GM18868 (cell line): Measurements from ENCODE around the gene CPSF6.
"Not testable (repeated sequence)": the region's sequence is repeated elsewhere in the genome, so short reads cannot be mapped to it uniquely, and the experiment has no call there.

Source experiments
- ATAC-seq: cut with Tn5 transposase; IDR thresholded peaks from one replicate; pipeline ENCODE4 v1.9.1; 2021; ENCODE audit warnings: mild to moderate bottlenecking, moderate library complexity; ENCODE audit not compliant: unreplicated experiment

The CPSF6 gene, protein sequence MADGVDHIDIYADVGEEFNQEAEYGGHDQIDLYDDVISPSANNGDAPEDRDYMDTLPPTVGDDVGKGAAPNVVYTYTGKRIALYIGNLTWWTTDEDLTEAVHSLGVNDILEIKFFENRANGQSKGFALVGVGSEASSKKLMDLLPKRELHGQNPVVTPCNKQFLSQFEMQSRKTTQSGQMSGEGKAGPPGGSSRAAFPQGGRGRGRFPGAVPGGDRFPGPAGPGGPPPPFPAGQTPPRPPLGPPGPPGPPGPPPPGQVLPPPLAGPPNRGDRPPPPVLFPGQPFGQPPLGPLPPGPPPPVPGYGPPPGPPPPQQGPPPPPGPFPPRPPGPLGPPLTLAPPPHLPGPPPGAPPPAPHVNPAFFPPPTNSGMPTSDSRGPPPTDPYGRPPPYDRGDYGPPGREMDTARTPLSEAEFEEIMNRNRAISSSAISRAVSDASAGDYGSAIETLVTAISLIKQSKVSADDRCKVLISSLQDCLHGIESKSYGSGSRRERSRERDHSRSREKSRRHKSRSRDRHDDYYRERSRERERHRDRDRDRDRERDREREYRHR

DNA sequence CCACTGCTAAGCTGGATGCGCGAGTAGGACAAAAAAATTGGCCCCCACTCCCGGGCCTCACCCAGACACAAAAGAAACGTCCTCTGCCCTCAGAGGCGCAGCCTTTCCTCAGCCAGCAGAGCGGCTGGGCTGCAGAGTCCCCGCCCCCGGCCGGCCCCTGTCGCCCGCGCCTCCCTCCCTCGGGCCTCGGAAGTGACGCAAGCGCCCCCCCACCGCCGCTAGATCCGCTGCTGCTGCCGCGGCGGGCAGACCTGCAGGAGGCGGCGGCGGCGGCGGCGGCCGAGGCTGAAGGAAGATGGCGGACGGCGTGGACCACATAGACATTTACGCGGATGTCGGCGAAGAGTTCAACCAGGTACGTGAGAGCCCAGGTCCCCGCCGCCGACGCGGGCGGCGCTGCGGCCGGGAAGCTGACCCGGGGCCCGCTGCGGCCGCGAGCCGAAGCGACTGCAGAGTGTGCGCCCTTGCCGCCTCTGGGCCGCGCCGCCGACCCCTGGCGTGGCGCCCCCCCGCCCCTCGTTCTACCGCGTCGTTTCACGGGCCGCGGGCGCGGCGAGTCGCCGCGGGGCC lies at the start of gene CPSF6:
Gene CPSF6, plus strand, starts transcription at position 218 of the 570 bp plus-strand sequence. Its CDS starts 78 bp downstream, at position 296.
- ATAC-seq: peak; percentile 91

DNA sequence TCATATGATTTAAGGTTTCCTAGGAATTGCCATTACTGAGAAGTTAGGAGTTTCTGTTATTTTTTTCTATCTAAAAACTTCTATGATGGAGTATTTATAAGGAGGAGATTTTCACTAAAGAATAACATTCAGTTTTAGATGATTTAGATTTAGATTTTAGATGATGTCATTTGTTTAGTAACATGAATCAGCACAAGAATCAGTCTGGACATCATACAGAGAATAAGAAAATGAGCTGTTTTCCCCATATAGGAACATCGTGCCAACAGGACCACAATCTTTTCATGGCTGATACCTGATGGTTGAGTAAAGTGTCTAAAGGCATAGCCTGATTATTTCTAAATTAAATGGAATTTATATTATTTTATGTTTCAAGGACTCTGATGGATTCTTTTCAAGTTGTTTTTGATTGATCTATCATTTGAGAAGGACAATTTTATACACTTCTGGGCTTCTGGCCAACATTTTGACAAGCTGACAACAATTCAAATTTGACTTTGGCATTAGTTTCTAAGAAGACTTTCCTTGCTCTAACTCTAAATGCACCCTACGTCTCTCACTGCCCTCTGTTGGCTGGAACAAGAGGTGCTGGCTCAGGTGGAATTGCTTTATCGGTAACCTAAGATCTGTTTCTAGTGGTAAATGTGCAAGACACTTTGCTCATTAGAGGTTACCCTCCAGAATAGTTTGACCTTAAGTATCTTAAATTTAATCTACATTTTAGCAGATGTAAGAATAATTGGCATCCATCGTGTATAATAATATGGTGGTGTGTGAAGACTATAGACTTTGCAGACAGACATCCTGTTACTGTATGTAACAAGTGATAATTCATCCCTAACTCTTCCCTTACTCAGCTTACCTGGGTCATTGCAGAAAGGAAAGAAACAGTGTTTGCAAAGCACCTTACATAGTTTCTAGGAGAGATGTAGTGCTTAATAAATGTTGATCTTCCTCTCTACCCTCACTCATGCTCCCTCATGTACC lies 42.8 kb upstream of the CPSF6 start:
- ATAC-seq: no peak

DNA sequence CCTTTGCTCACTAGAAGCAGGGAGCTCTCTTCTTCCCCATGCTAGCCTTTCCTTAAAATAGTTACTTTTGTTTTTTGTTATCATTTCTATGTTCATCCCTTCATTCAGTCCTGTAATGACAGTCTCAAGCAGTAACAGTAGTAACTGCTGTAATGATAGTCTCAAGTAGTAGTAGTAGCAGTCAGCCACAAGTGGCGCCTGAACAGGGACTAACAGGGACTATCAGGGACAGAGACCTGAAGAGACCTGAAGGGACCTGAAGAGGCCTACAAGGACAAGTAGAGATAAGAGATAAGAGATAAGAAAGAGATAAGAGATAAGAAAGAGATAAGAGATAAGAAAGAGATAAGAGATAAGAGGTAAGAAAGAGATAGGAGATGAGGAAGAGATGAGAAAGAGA lies 39.4 kb upstream of the CPSF6 start:
- not testable (repeated sequence) for ATAC-seq

DNA sequence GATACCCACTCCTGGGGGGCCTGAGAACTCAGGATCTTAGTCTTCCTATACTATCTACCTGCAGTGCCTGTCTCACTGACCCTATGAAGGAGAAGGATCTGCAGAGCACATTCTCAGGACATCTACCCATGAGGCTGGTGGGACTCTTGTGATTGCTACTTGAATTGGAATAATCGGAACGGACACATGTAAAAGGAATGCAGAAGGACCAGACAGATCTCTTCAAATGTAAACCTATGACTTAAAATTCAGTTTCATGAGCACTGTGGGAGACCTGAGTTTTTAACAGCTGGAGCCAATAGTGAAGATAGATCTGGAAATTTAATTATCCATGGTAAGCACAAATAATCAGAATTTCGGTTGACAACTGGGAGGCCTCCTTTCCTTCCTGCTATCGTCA lies 35.2 kb upstream of the CPSF6 start:
- no peak for ATAC-seq

DNA sequence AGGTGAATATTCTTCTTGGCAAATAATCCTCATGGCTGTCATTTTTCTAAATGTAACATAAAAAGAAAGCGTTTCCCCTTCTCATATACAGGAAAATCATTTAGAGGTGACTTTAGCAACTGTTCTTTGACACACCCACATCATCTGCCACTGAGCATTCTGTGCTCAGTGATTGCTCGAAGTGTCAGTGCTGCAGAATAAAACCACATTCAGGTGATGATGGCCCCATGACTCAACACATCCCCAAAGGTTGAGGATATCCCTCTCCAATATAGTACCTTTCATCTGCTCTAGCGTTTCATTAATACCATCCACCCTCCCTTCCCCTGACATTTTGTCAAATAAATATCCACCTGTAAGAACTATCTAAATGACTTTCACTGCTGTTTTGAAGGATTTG lies 28.7 kb upstream of the CPSF6 start:
- no peak for ATAC-seq

DNA sequence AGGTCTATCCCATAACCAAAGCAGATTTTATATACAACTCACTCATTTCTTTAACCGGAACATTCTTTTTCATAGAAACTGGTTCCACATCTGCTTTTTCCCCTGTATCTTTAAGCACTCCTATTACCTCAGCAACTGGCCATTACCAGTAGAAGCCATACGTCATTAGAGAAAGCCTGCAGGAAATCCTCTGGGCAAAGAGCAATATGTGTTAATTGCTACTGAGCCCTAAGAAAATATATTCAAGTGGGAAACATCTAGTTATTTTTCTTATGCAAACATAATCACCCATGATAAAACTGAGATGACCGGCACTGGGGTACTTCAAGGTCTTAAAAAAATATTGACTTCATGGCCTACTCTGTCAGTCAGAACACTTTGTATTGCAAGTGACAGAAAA lies 28.2 kb upstream of the CPSF6 start:
- no peak for ATAC-seq

DNA sequence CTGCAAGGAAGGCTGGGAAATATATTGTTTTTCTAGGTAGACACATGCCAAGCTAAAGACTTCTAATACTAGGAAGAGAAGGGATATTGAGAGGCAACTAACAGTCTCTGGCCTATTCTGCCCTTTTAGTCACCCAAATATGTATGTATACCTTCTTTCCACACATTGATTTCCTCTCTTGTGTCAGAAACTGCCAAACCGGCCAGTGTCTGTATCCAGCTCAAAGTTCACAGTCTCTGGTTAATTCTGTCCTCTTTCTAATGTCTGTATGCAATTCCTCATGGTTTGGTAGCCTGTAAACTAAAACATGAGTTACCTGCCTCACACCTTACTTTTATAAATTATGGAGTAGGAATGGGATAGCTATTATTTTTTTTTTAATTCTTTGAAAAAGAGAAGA lies 25.2 kb upstream of the CPSF6 start:
- ATAC-seq: no peak

DNA sequence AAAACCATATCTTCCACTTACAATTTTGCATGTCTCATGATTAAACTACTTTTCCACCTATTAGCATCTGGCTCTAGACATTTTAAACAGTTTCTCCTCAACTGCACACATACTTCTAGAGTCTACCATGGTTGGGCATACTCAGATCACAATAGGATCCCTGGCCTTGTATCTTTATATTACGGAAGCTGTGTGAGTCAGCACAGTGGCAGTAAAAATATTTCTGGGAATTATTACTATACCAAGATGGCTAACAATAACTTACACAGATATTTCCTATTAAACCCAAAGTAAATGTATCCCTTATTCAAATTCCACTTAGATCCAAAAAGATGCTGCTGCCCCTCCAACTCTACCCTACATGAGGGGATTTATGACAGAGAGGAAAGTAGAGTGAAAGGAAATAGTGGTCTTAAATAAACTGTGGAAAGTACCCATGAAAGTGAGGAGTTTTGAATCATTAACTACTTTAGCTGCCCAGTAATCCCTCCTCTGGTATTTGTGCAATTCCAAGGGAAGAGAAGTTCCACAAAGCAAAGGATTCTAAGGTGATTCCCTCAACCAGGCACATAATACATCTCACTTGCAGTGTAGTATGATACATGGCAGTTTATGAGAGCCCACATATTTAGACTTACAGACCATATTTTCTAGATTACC lies 14.0 kb upstream of the CPSF6 start:
- ATAC-seq: no peak

DNA sequence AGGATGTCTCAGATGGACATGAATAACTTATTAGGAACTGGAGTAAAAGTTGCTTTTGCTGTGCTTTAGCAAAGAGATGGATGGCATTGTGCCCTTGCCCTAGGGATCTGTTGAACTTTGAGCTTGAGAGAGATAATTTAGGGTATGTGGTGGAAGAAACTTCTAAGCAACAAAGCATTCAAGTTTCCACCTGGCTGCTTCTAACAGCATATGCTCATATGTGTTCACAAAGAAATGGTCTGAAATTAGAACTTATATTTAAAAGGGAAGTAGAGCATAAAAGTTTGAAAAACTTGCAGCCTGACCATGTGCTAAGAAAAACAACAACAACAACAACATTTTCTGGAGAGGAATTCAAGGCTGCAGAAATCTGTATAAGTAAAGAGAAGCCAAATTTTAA lies 7.9 kb upstream of the CPSF6 start:
- ATAC-seq: no peak

DNA sequence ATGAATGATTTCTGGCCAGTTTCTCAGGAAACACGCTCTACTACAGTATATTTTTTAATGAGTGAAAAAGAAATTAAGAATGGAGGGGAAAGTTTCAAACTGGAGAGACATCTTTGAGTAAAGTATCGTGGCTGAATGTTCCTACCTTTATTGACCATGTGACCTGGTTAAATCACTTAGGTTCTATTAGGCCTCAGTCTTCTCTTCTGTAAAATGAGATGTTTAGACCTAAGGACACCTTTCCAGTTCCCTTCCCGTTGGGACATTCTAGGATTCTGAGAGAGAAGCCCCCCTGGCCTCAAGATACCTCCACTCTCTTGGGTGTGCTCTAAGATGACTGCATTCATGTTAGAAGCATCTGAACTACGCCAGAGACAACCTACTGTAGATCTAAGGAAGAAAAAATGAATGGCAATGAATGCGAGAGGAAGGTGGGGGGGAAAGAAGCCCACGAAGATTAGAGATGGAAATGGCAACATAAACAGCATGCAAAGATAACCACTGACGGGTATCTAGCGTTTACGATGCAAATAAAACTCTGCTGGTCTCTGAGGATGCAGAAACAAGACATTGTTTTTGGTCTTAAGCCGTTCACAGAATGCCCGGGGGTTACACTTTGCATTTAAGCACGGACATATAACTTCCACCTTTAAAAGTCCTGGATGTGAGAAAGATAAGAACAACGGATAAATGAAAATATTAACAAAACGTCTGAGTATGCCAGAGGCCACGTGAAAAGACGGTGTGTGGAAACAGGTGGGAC lies 599 bp upstream of the CPSF6 start:
- no peak for ATAC-seq

DNA sequence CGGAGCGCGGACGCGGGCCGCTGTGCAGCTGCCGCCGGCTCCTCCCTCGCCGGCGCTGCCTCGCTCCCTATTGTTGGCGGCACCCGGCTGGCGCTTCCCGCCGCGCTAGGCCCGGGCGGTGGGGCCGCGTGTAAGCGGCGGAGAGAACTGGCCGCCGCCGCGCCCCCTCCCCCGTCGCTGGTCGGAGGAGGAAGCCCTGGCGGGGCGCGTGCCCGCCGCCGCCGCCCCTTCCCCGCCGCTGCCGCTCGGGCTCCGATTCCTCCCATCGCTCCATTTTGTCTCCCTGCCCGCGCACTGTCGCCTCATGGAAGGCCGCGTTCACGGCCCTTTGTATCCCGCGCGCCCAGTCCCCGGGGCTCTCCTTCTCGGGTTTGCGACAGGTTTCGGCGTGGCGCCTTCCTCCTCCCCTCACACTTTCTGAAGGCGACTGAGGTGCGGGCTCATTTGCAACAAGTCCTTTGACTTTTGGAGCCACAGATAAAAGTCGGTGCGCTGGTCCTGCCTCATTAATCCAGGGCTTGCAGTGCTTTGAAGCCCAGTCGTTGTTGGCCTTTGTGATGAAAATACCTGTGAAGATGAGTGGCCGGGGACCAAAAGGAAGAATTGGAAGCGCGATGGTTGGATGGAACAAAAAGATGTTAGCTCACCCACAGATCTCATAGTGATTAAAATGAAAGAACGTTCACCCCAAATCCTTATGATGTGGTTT lies 707 bp downstream of the CPSF6 start:
- ATAC-seq: peak; percentile 20

DNA sequence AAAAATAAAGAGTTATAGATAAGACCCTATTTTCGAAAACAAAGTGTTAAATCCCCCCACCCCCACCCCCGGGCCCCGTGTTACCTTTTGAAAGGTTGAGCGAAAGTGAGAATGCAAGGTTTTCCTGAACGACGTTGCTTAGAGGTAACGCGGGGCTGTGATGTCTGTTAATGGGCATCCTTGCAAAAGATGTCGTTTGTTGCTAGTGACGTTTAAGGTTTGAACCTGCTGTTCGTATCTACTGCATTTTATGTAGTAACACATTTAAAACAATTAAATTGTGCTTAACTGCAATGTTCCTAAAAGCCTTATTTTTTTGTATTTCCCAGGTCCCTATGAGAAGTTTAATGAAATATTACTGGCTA lies 1.2 kb downstream of the CPSF6 start:
- no peak for ATAC-seq

DNA sequence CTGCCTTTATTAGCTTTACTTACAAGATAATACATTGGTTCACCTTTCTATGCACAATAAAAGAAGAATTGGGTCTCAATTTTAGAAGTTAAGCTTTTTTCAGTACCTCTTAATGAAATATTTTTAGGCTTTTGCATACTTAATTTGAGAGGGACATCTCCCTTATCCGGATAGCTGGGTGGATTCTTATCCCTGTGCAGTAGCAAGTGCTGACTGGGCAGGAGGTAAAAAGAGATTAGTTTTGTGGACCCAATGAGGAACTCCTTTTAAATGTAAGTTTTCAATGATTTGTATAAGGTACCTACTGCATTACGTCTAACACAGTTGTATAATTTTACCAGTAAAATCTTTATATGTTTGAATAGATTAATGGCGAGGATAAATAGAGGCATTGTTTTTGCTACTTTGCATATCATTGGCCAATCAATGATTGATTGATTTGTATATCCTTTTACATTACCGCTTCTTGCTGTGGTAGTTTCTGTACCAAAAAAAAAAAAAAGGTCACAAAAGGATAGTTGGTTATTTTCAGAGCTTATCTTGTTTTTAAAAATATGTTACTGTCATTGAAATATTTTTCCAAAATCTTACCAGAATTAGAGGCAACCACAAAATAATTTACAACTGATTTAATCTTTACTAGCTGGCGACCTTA lies 2.2 kb downstream of the CPSF6 start:
- no peak for ATAC-seq

DNA sequence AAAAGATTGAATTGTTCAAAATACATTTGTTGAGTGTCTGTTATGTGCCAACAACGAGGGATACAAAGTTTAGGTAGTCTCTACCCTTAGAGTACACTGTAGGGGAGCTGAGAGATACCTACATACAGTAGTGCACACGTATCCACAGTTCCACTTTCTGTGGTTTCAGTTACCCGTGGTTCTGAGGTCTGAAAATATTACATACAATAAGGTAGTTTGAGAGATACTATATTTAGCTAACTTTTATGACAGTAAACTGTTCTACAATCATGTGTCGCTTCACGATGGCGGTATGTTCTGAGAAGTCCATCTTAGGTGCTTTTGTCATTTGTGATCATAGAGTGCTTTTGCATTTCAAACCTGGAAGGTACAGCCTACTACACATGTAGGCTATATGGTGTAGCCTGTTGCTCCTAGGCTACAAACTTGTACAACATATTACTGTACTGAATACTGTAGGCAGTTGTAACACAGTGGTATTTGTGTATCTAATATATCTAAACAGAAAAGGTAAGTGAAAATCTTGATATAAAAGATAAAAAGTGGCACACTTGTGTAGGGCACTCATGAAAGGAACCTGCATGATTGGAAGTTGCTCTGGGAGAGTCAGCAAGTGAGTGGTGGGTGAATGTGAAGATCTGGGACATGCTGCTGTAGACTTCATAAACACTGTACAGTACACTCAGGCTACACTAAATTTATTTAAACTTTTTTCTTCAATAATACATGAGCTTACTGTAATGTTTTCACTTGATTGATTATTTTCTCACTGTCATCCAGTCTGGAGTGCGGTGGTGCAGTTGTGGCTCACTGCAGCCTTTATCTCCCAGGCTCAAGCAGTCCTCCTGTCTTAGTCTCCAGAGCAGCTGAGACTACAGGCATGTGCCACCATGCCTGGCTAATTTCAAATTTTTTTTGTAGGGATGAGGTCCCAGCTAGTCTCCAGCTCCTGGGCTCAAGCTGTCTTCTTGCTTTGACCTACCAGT lies 4.0 kb downstream of the CPSF6 start:
- ATAC-seq: peak; percentile 51

DNA sequence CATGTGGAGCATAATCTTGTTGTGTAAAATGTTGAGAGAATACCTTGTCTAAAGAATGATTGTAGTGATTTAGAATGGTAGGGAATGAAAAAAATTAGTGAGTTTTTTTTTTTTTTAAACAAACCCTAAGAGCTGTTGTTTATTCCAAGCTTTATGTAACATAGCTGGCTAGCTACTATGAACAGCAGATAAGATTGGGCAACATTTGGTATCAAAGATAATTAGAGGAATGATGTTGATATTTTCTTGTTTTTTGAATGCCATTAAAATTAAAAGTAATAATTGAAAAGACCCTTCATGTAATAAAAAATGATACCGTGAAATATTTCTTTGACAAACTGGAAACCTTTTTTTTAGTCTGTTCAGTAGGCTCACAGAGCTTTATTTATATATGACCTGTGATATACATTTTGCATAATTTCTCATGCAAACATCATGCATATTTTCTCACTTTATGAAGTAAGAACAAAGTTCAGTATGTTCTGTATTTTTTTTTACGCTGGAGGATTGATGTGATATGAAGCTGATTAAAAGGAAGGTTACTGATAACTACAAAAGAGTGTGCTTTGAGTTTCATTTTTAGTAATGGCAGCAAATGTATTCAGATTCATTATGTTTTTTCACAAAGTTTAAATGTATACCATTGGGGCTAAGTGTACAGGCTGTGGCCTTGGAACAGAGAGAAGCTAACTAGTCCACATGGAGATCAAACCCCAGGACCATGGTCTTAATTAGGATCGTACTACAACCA lies 8.1 kb downstream of the CPSF6 start:
- no peak for ATAC-seq

DNA sequence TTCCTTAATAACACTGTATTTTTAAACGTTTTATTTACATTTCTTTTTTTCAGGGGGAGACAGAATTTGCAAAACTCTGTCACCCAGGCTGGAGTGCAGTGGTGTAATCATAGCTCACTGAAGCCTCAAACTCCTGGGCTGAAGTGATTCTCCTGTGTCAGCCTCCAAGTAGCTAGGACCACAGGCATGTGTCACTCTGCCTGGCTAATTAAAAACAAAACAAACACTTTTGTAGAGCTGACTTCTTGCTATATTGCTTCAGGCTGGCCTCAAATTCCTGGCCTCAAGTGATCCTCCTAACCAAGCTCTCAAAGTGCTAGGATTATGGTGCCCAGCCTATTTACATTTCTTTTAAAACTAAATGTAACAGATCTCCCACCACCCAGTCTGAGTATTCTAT lies 12.7 kb downstream of the CPSF6 start:
- ATAC-seq: no peak

DNA sequence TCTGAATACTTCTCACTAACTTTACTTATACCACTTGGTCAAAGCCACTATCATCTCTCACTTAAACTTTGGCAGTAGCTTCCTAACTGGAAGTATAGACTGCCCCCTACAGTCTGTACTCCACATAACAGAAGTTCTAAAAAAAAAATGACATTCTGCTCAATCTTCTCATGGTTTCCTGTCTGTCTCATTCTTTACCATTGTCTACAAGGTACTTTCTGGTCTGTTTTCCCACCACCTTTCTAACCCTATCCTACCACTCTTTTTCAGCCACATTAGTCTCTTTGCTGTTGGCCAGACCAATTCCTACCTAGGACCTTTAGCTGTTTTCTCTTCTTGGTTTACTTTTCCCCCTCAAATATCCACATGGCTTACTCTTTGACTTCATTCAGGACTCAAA lies 14.7 kb downstream of the CPSF6 start:
- ATAC-seq: peak; percentile 74
